ENCODE results near the gene TTF2.

Gene TTF2

DNA sequence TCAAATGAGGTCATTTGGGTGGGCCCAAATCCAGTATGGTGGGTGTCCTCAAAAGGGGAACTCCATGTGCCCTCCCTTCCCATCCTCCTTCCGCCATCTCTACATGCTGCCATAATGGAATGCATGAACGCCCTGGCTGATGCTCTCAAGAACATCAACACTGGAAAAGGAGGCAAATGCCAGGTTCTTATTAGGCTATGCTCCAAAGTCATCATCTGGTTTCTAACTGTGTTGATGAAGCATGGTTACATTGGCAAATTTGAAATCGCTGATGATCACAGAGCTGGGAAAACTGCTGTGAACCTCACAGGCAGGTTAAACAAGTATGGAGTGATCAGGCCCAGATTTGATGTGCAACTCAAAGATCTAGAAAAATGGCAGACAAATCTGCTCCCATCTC lies 78.0 kb downstream of the TTF2 start:
- H3K36me3 ChIP-seq = no peaks in the 10 kb centered on the region
- no peaks in the 10 kb centered on the region for H3K4me1 ChIP-seq
- TF ChIP-seq, protein P1, sequence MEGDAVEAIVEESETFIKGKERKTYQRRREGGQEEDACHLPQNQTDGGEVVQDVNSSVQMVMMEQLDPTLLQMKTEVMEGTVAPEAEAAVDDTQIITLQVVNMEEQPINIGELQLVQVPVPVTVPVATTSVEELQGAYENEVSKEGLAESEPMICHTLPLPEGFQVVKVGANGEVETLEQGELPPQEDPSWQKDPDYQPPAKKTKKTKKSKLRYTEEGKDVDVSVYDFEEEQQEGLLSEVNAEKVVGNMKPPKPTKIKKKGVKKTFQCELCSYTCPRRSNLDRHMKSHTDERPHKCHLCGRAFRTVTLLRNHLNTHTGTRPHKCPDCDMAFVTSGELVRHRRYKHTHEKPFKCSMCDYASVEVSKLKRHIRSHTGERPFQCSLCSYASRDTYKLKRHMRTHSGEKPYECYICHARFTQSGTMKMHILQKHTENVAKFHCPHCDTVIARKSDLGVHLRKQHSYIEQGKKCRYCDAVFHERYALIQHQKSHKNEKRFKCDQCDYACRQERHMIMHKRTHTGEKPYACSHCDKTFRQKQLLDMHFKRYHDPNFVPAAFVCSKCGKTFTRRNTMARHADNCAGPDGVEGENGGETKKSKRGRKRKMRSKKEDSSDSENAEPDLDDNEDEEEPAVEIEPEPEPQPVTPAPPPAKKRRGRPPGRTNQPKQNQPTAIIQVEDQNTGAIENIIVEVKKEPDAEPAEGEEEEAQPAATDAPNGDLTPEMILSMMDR (IDR thresholded peaks at IDR 0.05) = no peak
- intact Hi-C loops (cut with DNase I; ENCODE audit: low total_unique reads) = no loop called here
- no peak overlapping the region for H3K27ac ChIP-seq
- no peak for DNase-seq
- H3K9me3 ChIP-seq = no peaks in the 10 kb centered on the region
- H3K27me3 ChIP-seq = no peaks in the 10 kb centered on the region
- no peak overlapping the region for H3K4me3 ChIP-seq

DNA sequence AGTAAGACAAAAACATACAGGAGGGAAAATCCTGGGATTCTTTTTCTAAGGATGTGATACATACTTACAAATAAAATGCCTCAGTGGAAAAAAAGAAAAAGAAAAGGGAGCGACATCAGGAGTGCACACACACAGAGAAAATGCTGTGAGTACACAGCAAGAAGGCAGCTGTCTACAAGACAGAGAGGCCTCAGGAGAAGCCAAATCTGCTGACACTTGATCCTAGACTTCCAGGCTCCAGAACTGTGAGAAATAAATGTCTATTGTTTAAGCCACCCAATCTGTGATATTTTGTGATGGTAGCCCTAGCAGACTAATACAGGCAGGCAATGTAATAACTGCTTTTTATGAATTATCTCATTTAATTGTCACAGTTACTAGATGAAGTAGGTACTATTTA lies 78.4 kb downstream of the TTF2 start:
- Histone ChIP-seq H3K4me1 (no peaks in the 10 kb centered on the region), H3K4me3 (no peak overlapping the region), H3K36me3 (no peaks in the 10 kb centered on the region), H3K9me3 (no peaks in the 10 kb centered on the region), H3K27me3 (no peaks in the 10 kb centered on the region), H3K27ac (no peak overlapping the region)
- intact Hi-C loops (cut with DNase I; ENCODE audit: low total_unique reads) = no loop called here
- no peak for DNase-seq
- TF ChIP-seq, protein P1 (IDR thresholded peaks at IDR 0.05) = no peak

DNA sequence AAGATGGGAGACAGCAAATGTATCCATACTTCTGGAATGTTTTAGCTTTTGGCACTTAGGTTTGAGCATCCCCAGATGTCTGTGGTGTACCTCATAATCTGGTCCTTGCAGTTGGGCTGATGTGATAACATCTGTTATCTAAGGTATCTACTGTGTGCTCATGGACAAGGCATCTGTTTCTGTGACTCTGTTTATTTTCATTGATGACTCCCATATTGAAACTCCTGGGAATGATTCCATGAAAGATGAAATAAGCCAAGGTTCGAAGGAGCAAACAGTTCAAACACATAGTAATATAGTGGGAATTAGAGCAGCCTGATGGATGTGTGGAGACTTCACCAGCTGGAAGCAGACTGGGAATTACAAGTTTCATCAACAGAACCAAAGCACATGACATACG lies 82.1 kb downstream of the TTF2 start:
- no peak overlapping the region for H3K27ac ChIP-seq
- H3K9me3 ChIP-seq = no peaks in the 10 kb centered on the region
- H3K4me1 ChIP-seq = no peaks in the 10 kb centered on the region
- peaks cover 0 to 4% of the 10 kb centered on the region in 2 donors for H3K27me3 ChIP-seq
- intact Hi-C loops (cut with DNase I; ENCODE audit: low total_unique reads) = no loop called here
- H3K36me3 ChIP-seq = no peaks in the 10 kb centered on the region
- no peak for DNase-seq
- TF ChIP-seq, protein P1 (IDR thresholded peaks at IDR 0.05) = no peak
- no peak overlapping the region for H3K4me3 ChIP-seq

DNA sequence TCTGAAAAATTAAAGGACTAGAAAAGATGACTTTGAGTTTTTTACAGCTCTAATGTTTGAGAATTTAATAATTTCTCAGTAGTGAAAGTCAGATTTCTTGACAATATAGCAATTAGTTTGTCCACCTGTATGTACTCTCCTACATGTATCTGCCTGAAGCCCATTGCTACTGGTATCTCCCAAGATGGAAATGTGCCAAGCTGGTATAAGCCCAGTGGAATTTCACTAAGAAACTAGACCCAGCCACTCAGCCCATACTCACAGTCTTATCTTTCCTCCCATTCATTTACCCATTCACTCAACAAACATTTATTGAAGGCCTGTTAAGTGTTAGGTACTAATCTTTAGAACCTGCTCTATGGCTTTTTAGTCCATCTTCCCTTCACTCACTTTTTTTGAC lies 83.0 kb downstream of the TTF2 start:
- no peak overlapping the region for H3K27ac ChIP-seq
- no peak overlapping the region for H3K4me3 ChIP-seq
- H3K27me3 ChIP-seq = peaks cover 0 to 4% of the 10 kb centered on the region in 2 donors
- H3K9me3 ChIP-seq = no peaks in the 10 kb centered on the region
- intact Hi-C loops (cut with DNase I; ENCODE audit: low total_unique reads) = no loop called here
- H3K4me1 ChIP-seq = no peaks in the 10 kb centered on the region
- no peak for DNase-seq
- TF ChIP-seq, protein P1 (IDR thresholded peaks at IDR 0.05) = no peak
- no peaks in the 10 kb centered on the region for H3K36me3 ChIP-seq

DNA sequence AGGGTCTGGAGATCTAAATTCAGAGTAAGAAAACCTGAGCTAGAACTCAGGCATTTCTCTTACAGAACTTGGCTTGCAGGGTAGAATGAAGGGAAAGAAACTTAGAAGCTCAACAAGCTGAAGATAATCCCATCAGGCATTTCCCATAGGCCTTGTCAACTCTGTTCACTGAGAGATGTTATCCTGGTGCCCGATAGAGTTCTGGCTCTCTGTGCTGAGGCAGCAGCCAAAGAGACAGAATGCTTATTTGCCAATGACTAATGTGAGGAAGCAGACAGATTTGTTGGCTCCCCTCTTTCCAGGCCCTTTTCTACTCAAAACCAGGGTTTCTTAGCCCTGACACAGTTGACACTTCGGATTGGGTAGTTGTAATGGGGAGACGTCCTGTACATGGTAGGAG lies 83.7 kb downstream of the TTF2 start:
- Histone ChIP-seq H3K9me3 (no peaks in the 10 kb centered on the region), H3K36me3 (no peaks in the 10 kb centered on the region), H3K27me3 (peaks cover 0 to 4% of the 10 kb centered on the region in 2 donors), H3K4me1 (no peaks in the 10 kb centered on the region), H3K27ac (no peak overlapping the region), H3K4me3 (no peak overlapping the region)
- no peak for DNase-seq
- intact Hi-C loops (cut with DNase I; ENCODE audit: low total_unique reads) = no loop called here
- TF ChIP-seq, protein P1 (IDR thresholded peaks at IDR 0.05) = no peak

DNA sequence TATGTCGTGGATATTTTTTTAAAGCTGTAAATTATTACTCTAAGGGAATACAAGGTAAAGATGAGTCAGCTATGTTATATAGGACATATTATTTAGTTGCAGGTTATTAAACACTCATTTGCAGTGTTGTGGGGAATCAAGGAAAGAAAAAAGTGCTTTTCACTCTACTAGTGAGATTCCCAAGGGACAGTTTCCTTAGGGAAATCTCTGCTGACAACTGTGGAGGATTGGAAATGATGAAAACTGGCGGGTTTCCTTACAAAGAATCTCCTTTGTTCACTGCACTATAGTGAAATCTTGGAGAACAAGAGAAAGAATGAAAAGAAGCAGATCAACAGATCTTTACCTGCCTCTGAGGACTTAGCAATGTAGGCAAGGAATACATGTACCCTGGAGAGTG lies 85.9 kb downstream of the TTF2 start:
- TF ChIP-seq, protein P1 (IDR thresholded peaks at IDR 0.05) = no peak
- Histone ChIP-seq H3K27me3 (peaks cover 0 to 4% of the 10 kb centered on the region in 2 donors), H3K9me3 (no peaks in the 10 kb centered on the region), H3K4me3 (no peak overlapping the region), H3K36me3 (no peaks in the 10 kb centered on the region), H3K27ac (no peak overlapping the region), H3K4me1 (no peaks in the 10 kb centered on the region)
- intact Hi-C loops (cut with DNase I; ENCODE audit: low total_unique reads) = no loop called here
- DNase-seq = no peak
